HG03354 (cell line): ENCODE results near the gene ABCA7.
"Not testable (repeated sequence)": the region's sequence is repeated elsewhere in the genome, so short reads cannot be mapped to it uniquely, and the experiment has no call there.

ENCODE experiments used
- ATAC-seq: cut with Tn5 transposase; IDR thresholded peaks from one replicate; pipeline ENCODE4 v1.9.1; 2021; ENCODE audit warnings: mild to moderate bottlenecking; ENCODE audit not compliant: unreplicated experiment, poor library complexity, severe bottlenecking

ABCA7 gene

DNA sequence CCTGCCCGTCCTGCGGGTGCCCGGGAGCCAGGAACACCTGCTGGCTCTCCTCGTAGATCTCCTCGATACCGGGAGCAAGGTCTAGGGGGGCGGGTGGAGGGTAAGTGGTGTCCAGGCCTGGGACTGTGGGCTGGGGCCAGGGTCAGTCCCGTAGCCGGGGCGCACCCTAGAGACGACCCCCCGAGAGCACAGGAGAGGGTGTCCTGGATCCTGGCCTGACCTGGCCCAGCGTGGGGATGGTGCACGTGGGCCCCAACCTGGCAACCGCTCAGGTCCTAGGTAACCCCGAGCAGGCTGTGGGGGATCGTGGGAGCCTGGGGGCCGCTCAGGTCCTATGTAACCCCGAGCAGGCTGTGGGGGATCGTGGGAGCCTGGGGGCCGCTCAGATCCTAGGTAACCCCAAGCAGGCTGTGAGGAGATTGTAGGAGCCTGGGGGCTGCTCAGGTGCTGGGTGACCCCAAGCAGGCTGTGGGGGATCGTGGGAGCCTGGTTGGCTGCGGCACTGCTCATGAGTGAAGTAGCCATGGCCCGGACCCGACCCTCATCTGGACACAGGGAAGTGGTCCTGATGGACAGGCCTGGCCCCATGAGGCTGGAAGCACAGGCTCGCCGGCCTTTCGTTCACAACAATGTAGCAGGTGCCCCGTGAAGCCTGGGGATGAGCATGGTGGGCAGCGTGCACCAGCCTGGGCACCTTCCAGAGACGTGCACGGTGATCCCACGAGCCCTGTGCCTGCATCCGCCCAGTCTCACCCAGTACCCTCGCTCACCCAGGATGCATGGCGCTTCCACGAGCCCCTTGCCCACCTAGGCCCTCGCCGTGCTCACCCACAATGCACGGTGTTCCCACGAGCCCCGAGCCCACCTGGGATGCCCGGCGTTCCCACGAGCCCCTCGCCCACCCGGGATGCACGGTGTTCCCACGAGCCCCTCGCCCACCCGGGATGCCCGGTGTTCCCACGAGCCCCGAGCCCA, 70.1 kb downstream of the ABCA7 start:
- ATAC-seq: no peak

DNA sequence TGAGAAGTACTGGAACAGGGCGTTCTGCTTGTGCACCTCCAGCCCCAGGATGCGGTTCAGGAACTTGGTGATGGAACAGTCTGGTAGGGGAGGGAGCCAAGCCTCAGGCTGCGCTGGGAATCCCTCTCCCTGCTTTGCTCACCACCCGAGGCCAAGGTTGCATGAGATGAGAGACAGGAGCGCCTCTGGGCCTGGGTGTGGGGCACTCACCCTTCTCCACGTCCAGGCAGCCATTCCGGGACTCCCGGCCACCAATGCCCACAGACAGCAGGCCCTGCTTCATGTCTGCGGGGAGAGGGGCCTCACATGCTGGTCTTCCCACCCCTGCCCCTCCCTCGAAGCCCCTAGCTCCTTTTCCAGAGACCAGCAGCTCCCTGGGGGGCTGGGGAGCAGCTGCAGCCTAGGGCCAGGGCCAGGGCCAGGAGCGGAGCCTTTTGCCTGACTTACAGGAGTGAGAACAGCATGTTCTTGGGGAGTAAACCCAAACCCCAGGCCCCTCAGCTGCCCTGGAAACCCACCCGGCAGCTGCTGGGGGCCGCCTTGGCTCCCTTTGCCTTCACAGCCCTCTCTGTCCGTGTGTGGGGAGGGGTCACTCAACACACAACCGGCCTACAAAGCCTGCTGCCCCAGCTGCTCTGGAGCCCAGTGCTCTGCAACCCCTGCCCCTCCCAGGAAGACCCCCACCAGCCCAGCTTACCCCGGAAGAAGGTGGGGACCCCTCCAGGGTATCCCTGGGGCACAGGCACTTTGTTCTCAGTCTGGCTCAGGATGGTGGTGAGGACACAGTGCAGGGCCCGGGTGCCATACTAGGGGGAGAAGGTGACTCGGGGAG, 71.1 kb downstream of the ABCA7 start:
- no peak for ATAC-seq

DNA sequence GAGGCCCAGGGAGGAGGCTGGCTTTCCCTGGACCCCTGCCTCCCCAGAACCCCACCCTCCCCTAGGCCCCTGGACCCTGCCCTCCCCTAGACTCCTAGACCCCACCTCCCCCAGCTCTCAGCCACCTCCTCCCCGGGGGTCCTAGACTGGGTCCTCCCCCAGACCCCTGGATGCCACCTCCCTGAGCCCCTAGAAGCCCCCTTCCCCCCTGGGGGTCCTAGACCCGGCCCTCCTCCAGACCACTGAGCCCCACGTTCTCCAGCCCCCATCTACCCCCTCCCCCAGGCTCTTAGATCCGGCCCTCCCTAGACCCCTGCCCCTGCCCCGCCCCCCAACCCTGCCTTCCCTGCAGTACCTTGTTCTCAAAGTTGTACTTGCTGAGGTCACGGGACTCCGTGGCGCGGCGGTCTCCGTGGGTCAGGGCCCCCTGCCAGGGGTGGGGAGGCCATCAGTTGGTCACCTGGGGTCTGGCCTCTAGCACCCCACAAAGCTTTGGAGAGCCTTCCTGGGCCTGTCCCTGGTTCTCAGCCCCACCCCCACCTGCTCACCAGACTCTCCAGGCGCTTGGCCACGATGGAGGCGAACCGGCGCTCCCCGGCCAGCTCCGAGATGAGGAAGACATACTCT, 71.8 kb downstream of the ABCA7 start:
- ATAC-seq: no peak

DNA sequence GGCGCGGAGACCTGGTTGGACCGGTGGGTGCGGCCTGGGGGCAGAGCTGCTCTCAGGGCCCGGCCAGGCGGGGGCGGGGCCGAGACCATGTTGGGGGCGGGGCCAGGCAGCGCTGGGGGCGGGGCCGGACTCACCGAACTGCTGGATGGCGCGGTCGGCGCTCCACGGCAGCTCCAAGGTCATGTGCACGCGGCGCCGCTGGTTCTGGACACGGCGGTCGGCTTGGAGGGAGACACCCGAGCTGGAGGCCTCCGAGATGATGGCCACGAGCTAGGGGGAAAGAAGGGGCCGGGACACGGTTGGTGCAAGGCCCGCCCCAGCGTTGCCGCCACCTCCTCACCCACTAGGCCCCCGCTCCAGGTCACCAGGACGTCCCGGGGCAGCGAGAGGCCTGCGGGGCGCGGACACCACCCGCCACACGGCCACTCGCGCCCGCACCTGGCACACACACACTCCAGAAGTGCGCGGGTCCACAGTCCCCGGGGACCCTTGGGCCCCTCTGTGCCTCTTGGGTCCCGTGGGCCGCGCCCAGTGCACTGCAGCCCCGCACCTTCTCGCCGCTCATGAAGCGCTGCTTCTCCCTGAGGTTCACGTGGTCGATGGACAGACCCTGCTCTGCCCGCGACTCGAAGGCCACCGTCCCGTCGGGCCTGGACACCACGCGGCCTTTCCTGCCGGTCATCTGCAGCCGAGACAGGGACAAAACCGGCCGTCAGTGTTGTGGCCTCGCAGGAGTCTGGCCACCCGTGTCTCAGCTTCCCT, 72.5 kb downstream of the ABCA7 start:
- no peak for ATAC-seq

DNA sequence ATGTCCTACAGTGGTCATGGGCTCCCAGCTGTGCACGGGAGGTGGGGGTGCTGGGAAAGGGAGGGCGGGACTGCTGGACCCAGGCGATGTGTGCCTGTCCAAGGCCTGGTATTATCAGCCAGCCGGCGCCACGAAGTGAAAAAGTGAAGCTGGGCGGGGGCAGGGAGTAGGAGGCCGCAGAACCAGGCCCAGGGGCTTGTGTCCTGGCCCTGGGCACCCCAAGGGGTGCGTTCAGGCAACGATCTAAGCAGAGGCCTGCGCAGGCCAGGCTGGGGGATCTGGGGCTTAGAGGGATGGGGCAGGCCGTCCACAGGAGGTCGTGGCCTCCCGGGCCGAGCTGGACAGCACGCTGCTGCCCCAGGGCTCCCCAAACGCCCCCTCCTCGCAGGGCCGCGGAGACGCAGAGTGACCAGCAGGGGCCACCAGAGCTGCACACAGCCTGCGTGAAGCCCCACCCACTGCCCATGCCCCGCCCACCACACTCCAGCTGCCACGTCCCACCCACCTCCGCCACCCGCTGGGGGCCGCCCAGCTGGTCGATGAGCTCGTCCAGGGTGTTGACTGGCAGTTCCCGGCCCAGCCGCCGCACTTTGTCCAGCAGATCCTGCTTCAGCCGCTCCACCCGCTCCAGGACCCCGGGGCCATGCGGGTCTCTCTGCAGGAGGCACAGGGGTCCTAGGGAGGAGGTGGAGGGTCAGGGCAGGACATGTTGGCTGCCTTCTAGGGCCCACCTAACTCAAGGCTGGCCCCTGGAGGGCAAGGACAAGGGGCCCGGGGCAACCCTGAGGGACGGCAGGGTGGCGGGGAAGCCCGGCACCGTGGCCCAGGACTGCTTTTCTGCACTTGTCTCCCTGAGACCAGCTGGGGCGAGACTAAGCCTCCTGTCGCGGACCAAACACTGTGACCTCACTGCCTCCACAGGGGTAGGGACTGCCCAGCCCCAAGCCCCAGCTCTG, 73.4 kb downstream of the ABCA7 start:
- ATAC-seq: no peak

DNA sequence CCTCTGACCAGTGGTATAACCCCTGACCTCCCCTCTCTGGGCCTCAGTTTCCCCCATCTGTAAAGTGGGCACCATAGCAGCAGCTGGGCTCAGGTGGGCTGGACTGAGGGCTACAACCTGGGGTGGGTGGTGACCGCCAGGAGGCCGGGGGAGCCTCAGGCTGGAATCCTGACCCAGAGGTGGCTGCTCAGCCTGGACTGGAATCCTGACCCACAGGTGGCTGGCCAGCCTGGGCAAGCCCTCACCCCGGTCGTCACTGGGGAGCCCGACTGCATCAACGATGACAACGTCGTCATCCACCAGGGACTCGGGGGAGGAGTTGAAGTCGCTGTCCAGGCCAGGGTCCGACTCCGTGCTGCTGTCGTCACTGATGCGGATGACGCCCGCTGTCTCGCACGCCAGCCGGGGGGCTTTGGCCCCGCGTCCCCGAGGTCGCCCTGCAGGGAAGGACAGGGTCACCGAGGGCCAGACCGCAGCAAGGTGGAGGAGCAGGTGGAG, 74.1 kb downstream of the ABCA7 start:
- no peak for ATAC-seq

DNA sequence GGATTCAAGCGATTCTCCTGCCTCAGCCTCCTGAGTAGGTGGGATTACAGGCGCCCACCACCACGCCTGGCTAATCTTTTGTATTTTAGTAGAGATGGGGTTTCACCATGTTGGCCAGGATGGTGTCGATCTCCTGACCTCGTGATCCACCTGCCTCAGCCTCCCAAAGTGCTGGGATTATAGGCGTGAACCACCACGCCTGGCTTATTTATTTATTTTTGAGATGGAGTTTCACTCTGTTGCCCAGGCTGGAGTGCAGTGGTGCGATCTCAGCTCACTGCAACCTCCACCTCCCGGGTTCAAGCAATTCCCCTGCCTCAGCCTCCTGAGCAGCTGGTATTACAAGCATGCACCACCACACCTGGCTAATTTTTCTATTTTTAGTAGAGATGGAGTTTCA, 74.8 kb downstream of the ABCA7 start:
- not testable (repeated sequence) for ATAC-seq
